Measurements from ENCODE around the gene CYB5A.

DNA sequence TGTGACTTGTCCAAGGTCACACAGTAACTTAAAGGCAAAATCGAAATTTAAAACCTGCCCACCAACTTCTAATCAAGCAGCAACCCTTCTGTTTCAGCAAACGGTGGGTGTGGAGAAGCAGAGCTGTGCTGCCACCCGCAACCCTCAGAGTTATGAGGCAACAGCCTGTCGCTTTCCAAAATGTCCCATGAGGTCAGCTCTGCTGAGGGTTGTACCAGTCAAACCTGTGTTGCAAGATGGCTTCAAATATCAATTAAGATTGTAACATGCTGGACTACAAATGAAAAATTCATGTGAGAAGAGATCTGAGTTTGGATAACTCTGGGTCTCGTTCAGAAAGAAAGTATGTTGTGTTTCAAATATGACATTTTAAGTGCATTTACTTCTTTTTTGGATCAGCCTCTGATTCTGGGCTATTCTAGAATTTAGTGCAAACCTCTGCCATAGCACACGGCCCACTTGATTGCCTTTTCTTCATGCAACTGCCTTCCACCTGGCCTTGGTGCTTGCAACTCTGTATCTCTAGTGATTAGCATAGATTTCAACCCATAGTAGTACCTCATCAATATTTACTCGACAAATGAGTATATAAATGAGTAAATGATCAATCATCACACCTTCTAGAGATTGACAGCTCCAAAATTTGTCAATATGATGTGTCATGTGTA is 74.2 kb downstream of the CYB5A start:
- TF ChIP-seq, protein P1, sequence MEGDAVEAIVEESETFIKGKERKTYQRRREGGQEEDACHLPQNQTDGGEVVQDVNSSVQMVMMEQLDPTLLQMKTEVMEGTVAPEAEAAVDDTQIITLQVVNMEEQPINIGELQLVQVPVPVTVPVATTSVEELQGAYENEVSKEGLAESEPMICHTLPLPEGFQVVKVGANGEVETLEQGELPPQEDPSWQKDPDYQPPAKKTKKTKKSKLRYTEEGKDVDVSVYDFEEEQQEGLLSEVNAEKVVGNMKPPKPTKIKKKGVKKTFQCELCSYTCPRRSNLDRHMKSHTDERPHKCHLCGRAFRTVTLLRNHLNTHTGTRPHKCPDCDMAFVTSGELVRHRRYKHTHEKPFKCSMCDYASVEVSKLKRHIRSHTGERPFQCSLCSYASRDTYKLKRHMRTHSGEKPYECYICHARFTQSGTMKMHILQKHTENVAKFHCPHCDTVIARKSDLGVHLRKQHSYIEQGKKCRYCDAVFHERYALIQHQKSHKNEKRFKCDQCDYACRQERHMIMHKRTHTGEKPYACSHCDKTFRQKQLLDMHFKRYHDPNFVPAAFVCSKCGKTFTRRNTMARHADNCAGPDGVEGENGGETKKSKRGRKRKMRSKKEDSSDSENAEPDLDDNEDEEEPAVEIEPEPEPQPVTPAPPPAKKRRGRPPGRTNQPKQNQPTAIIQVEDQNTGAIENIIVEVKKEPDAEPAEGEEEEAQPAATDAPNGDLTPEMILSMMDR (IDR thresholded peaks at IDR 0.05), result no peak
- TF ChIP-seq, protein P2, sequence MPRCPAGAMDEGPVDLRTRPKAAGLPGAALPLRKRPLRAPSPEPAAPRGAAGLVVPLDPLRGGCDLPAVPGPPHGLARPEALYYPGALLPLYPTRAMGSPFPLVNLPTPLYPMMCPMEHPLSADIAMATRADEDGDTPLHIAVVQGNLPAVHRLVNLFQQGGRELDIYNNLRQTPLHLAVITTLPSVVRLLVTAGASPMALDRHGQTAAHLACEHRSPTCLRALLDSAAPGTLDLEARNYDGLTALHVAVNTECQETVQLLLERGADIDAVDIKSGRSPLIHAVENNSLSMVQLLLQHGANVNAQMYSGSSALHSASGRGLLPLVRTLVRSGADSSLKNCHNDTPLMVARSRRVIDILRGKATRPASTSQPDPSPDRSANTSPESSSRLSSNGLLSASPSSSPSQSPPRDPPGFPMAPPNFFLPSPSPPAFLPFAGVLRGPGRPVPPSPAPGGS (IDR thresholded peaks at IDR 0.05), result no peak
- TF ChIP-seq MAFK (IDR thresholded peaks at IDR 0.05; ENCODE audit: partially characterized antibody) (no peak), FOSB (CRISPR knock-in tag; IDR thresholded peaks at IDR 0.05) (no peak), EP300 (IDR thresholded peaks at IDR 0.05) (no peak), HDAC2 (IDR thresholded peaks at IDR 0.05) (no peak)
